Measurements from ENCODE around the gene SYT1.

Gene SYT1

GRCh38 chr12:79236920-79237319 lies 372.3 kb downstream of the SYT1 start:
- Histone ChIP-seq H3K27ac (ENCODE audit: low read length) (no peak overlapping the region), H3K27me3 (ENCODE audit: control insufficient read depth, insufficient read depth, low read length) (no peaks in the 10 kb centered on the region), H3K4me1 (ENCODE audit: control insufficient read depth, insufficient read depth, low read length) (no peaks in the 10 kb centered on the region), H3K4me3 (ENCODE audit: low read length) (no peak overlapping the region), H3K36me3 (ENCODE audit: control insufficient read depth, insufficient read depth, low read length) (no peaks in the 10 kb centered on the region; the same call in 1 of the 2 replicates), H3K9me3 (ENCODE audit: control insufficient read depth, insufficient read depth, low read length) (no peaks in the 10 kb centered on the region)
- DNase-seq (ENCODE audit: low read depth, low spot score), result no peak
- WGBS (ENCODE audit: insufficient coverage, insufficient read length), result no CpG with 5 or more reads among the region's 4 CpGs

GRCh38 chr12:79238246-79238645 lies 373.7 kb downstream of the SYT1 start:
- no CpG with 5 or more reads among the region's 3 CpGs for WGBS (ENCODE audit: insufficient coverage, insufficient read length)
- no peak overlapping the region for H3K27ac ChIP-seq (ENCODE audit: low read length)
- no peak for DNase-seq (ENCODE audit: low read depth, low spot score)

DNA sequence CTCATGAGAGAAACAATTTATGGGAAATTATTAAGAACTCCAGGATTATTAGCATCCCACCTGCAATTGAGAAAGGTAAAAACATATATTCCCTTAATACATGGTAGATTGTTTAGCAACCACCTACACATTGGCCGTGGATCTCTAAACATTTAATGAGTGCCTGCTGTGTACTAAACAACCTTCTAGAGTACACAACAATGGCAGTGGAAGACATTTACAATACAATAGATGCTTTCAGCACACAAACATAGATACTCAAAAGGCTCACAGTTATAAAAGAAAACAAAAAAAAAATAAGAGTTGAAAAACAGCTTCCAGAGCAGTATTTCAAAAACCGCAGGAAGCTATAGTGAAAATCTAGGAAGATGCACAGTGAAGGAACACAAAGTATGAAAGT lies 382.9 kb downstream of the SYT1 start:
- Histone ChIP-seq H3K4me1 (ENCODE audit: control insufficient read depth, insufficient read depth, low read length) (no peaks in the 10 kb centered on the region), H3K9me3 (ENCODE audit: control insufficient read depth, insufficient read depth, low read length) (no peaks in the 10 kb centered on the region), H3K27ac (ENCODE audit: low read length) (no peak overlapping the region), H3K36me3 (ENCODE audit: control insufficient read depth, insufficient read depth, low read length) (no peaks in the 10 kb centered on the region), H3K27me3 (ENCODE audit: control insufficient read depth, insufficient read depth, low read length) (no peaks in the 10 kb centered on the region), H3K4me3 (ENCODE audit: low read length) (no peak overlapping the region)
- no CpG with 5 or more reads among the region's 2 CpGs for WGBS (ENCODE audit: insufficient coverage, insufficient read length)
- DNase-seq (ENCODE audit: low read depth, low spot score), result no peak

More at GRCh38 chr12:79238246-79238645, 373.7 kb downstream of the SYT1 start:
- no peak overlapping the region for H3K4me3 ChIP-seq (ENCODE audit: low read length)
- no peaks in the 10 kb centered on the region for H3K27me3 ChIP-seq (ENCODE audit: control insufficient read depth, insufficient read depth, low read length)
- H3K4me1 ChIP-seq (ENCODE audit: control insufficient read depth, insufficient read depth, low read length), result no peaks in the 10 kb centered on the region
- H3K36me3 ChIP-seq (ENCODE audit: control insufficient read depth, insufficient read depth, low read length), result no peaks in the 10 kb centered on the region; the same call in 1 of the 2 replicates
- no peaks in the 10 kb centered on the region for H3K9me3 ChIP-seq (ENCODE audit: control insufficient read depth, insufficient read depth, low read length)

DNA sequence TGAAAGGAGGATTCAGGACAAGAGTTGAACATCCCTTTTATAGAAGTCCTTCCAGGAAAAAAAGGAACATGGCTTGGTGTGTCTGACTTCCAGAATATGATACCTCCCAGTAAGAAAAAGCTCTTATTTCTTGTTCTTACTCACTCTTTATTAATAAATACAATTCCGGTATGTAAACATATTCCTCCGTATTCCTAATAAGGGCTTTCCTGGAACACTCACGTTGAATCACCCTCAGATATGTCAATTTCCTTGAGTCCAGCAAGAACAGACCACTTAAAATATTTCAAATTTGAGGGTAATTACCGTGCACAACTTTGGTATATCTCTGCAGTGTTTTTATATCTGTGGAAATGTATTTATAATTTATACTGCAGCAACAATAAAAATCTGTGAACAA lies 385.6 kb downstream of the SYT1 start:
- no peak overlapping the region for H3K4me3 ChIP-seq (ENCODE audit: low read length)
- 100% methylated on average over 3 of the region's 4 CpGs for WGBS (ENCODE audit: insufficient coverage, insufficient read length)
- no peaks in the 10 kb centered on the region for H3K4me1 ChIP-seq (ENCODE audit: control insufficient read depth, insufficient read depth, low read length)
- no peaks in the 10 kb centered on the region for H3K9me3 ChIP-seq (ENCODE audit: control insufficient read depth, insufficient read depth, low read length)
- no peaks in the 10 kb centered on the region for H3K27me3 ChIP-seq (ENCODE audit: control insufficient read depth, insufficient read depth, low read length)
- no peak for DNase-seq (ENCODE audit: low read depth, low spot score)
- H3K27ac ChIP-seq (ENCODE audit: low read length), result no peak overlapping the region
- H3K36me3 ChIP-seq (ENCODE audit: control insufficient read depth, insufficient read depth, low read length), result no peaks in the 10 kb centered on the region

GRCh38 chr12:79250960-79251755 lies 386.6 kb downstream of the SYT1 start:
- no peaks in the 10 kb centered on the region for H3K4me1 ChIP-seq (ENCODE audit: control insufficient read depth, insufficient read depth, low read length)
- DNase-seq (ENCODE audit: low read depth, low spot score), result no peak
- H3K27me3 ChIP-seq (ENCODE audit: control insufficient read depth, insufficient read depth, low read length), result no peaks in the 10 kb centered on the region
- no peak overlapping the region for H3K27ac ChIP-seq (ENCODE audit: low read length)
- no peak overlapping the region for H3K4me3 ChIP-seq (ENCODE audit: low read length)
- H3K36me3 ChIP-seq (ENCODE audit: control insufficient read depth, insufficient read depth, low read length), result no peaks in the 10 kb centered on the region
- WGBS (ENCODE audit: insufficient coverage, insufficient read length), result no CpG with 5 or more reads among the region's 2 CpGs
- H3K9me3 ChIP-seq (ENCODE audit: control insufficient read depth, insufficient read depth, low read length), result no peaks in the 10 kb centered on the region

- no peaks in the 10 kb centered on the region for H3K9me3 ChIP-seq (ENCODE audit: control insufficient read depth, insufficient read depth, low read length)
Observed at GRCh38 chr12:79252358-79253075, 387.9 kb downstream of the SYT1 start.

DNA sequence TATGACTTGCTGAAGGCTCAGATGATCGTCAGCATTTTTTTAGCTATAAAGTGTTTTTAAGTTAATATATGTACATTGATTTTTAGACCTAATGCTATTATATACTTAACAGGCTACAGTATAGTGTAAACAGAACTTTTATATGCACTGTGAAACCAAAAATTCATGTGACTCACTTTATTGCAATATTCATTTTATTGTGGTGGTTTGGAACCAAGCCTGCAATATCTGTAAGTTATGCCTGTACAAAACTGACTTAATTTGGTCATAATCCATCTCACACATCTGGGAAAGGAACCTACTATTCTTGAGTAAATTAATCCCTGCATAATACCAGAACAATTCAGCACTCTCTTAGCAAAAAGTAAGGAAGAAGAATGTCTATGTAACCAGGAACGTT lies 390.7 kb downstream of the SYT1 start:
- H3K27me3 ChIP-seq (ENCODE audit: control insufficient read depth, insufficient read depth, low read length), result no peaks in the 10 kb centered on the region
- DNase-seq (ENCODE audit: low read depth, low spot score), result no peak
- no peaks in the 10 kb centered on the region for H3K4me1 ChIP-seq (ENCODE audit: control insufficient read depth, insufficient read depth, low read length)
- H3K9me3 ChIP-seq (ENCODE audit: control insufficient read depth, insufficient read depth, low read length), result no peaks in the 10 kb centered on the region
- no peak overlapping the region for H3K27ac ChIP-seq (ENCODE audit: low read length)
- H3K4me3 ChIP-seq (ENCODE audit: low read length), result no peak overlapping the region
- H3K36me3 ChIP-seq (ENCODE audit: control insufficient read depth, insufficient read depth, low read length), result no peaks in the 10 kb centered on the region
- no CpG with 5 or more reads among the region's 2 CpGs for WGBS (ENCODE audit: insufficient coverage, insufficient read length)

More at GRCh38 chr12:79252358-79253075, 387.9 kb downstream of the SYT1 start:
- no peak overlapping the region for H3K4me3 ChIP-seq (ENCODE audit: low read length)
- no peaks in the 10 kb centered on the region for H3K4me1 ChIP-seq (ENCODE audit: control insufficient read depth, insufficient read depth, low read length)
- H3K36me3 ChIP-seq (ENCODE audit: control insufficient read depth, insufficient read depth, low read length), result no peaks in the 10 kb centered on the region
- no peaks in the 10 kb centered on the region for H3K27me3 ChIP-seq (ENCODE audit: control insufficient read depth, insufficient read depth, low read length)
- H3K27ac ChIP-seq (ENCODE audit: low read length), result no peak overlapping the region
- no CpG with 5 or more reads among the region's 4 CpGs for WGBS (ENCODE audit: insufficient coverage, insufficient read length)
- DNase-seq (ENCODE audit: low read depth, low spot score), result no peak

DNA sequence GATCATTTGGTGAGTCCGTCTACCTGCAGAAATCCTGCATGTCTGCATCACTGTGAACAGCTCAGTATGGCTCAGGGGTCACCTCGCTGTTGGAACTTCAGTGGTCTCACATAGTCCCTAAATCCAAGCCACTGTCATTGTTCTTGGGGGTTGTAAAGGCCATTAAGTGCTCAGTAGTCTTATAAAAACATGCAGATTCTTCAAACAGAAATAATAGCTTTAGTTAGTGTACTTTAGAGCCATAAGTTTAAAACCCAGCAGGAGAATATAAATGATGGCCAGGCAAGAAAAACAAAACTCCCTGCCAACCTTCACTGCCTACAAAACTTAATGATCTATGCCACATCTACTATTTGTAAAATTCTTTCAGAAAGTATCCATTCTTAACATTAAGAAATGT lies 396.3 kb downstream of the SYT1 start:
- WGBS (ENCODE audit: insufficient coverage, insufficient read length), result no CpG with 5 or more reads among the region's 2 CpGs
- no peak overlapping the region for H3K4me3 ChIP-seq (ENCODE audit: low read length)

DNA sequence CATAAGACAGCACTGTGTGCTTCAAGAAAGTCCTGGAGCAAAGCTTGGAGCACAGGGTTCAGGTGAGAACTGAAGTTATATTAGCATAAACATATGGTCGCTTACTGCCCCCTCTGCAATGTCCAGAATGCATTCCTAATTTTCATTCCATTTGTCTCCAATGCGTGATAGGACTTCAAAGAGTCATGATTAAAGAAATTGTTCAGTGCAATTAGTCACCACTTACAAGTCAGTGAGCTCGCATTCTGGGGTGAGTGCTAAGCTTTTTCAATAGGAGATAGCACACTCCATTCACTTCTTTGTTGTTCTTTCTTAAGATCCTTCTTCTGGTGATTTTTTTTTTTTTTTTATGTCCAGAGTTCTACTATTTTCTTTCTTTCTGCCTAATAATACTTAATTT lies 398.4 kb downstream of the SYT1 start:
- no peaks in the 10 kb centered on the region for H3K9me3 ChIP-seq (ENCODE audit: control insufficient read depth, insufficient read depth, low read length)
- H3K4me3 ChIP-seq (ENCODE audit: low read length), result no peak overlapping the region
- no peaks in the 10 kb centered on the region for H3K27me3 ChIP-seq (ENCODE audit: control insufficient read depth, insufficient read depth, low read length)
- H3K36me3 ChIP-seq (ENCODE audit: control insufficient read depth, insufficient read depth, low read length), result no peaks in the 10 kb centered on the region
- no peak for DNase-seq (ENCODE audit: low read depth, low spot score)
- WGBS (ENCODE audit: insufficient coverage, insufficient read length), result no CpG with 5 or more reads among the region's 3 CpGs
- no peak overlapping the region for H3K27ac ChIP-seq (ENCODE audit: low read length)
- H3K4me1 ChIP-seq (ENCODE audit: control insufficient read depth, insufficient read depth, low read length), result no peaks in the 10 kb centered on the region

More for the DNA sequence above, 396.3 kb downstream of the SYT1 start:
- Histone ChIP-seq H3K27ac (ENCODE audit: low read length) (no peak overlapping the region), H3K36me3 (ENCODE audit: control insufficient read depth, insufficient read depth, low read length) (no peaks in the 10 kb centered on the region), H3K27me3 (ENCODE audit: control insufficient read depth, insufficient read depth, low read length) (no peaks in the 10 kb centered on the region), H3K4me1 (ENCODE audit: control insufficient read depth, insufficient read depth, low read length) (no peaks in the 10 kb centered on the region), H3K9me3 (ENCODE audit: control insufficient read depth, insufficient read depth, low read length) (no peaks in the 10 kb centered on the region)
- DNase-seq (ENCODE audit: low read depth, low spot score), result no peak

- no peaks in the 10 kb centered on the region for H3K36me3 ChIP-seq (ENCODE audit: control insufficient read depth, insufficient read depth, low read length)
- H3K4me3 ChIP-seq (ENCODE audit: low read length), result no peak overlapping the region
- no peak overlapping the region for H3K27ac ChIP-seq (ENCODE audit: low read length)
- WGBS (ENCODE audit: insufficient coverage, insufficient read length), result no CpG with 5 or more reads among the region's 4 CpGs
- no peaks in the 10 kb centered on the region for H3K9me3 ChIP-seq (ENCODE audit: control insufficient read depth, insufficient read depth, low read length)
- DNase-seq (ENCODE audit: low read depth, low spot score), result no peak
- H3K27me3 ChIP-seq (ENCODE audit: control insufficient read depth, insufficient read depth, low read length), result no peaks in the 10 kb centered on the region
- H3K4me1 ChIP-seq (ENCODE audit: control insufficient read depth, insufficient read depth, low read length), result no peaks in the 10 kb centered on the region
Observed at GRCh38 chr12:79266343-79267144, 402.0 kb downstream of the SYT1 start.

Measured in iPS DF 6.9 (cell line).